Esophagus squamous epithelium (tissue), 4 donors: ENCODE measurements around the gene APBA2.

Experiments
- CTCF ChIP-seq, 6 experiments: fragments of 450-650 bp in 4 of 6; fragments of 200-600 bp in 2 of 6; sonication (generic) in 2 of 6; IDR thresholded peaks; one replicate each; pipeline ENCODE4 v1.5.1; 2016 to 2019; ENCODE audit warnings: antibody characterized with exemption in 6 of 6, mild to moderate bottlenecking in 4 of 6, moderate library complexity in 4 of 6
- POLR2A ChIP-seq, 4 donors: fragments of 450-650 bp; IDR thresholded peaks; one replicate each; pipeline ENCODE4 v1.6.1; 2017; ENCODE audit warnings: antibody characterized with exemption in 4 of 4, mild to moderate bottlenecking in 4 of 4, moderate library complexity in 3 of 4

DNA sequence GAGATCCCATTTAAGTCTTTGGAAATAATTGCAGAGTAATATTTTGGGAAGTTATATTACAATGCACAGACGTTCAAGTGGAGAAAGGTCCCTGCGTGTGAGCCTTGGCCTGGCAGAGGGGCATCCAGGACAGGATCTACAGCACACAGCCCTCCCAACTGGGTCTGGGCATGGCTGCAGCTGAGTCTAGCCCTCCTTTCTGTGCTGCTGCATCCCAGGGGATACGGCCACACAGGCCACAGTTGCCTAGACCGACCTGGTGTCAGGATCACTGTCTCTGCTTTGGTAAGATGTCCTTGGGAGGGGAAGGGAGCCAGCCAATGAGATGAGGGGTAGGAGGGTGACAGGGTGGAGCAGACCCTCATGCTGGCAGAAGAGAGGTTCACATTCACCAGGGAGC lies 46.1 kb downstream of the APBA2 start:
- TF ChIP-seq POLR2A (IDR thresholded peaks at IDR 0.05) = no peak
- no peak for TF ChIP-seq CTCF (IDR thresholded peaks at IDR 0.05)
